Chondrocyte (in vitro differentiated cells): ENCODE measurements around the gene TGFBR3. TPM values are rescaled to one million over a fixed set of nuclear protein-coding genes. Genes with fewer than 3 reads are reported as not detected.

Experiments used
- DNase-seq: peaks from one replicate; pipeline ENCODE4 v3.0.0; 2021; ENCODE audit warnings: mixed read lengths, low spot score
- H3K27ac Mint-ChIP-seq: one replicate; pipeline ENCODE4 v1.8.0; 2021; ENCODE audit warnings: mild to moderate bottlenecking, moderate library complexity, mixed read lengths; ENCODE audit not compliant: unreplicated experiment
- H3K27me3 Mint-ChIP-seq: 2 replicates; pipeline ENCODE4 v1.8.0; 2021; ENCODE audit warnings: low read depth, mixed read lengths
- H3K36me3 Mint-ChIP-seq: 2 replicates; pipeline ENCODE4 v1.8.0; 2021; ENCODE audit warnings: low read depth, mixed read lengths
- H3K4me1 Mint-ChIP-seq: 2 replicates; pipeline ENCODE4 v1.8.0; 2021; ENCODE audit warnings: low read depth, mild to moderate bottlenecking, mixed read lengths
- H3K4me3 Mint-ChIP-seq: one replicate; pipeline ENCODE4 v1.8.0; 2021; ENCODE audit warnings: mild to moderate bottlenecking, moderate library complexity, mixed read lengths; ENCODE audit not compliant: unreplicated experiment
- H3K9me3 Mint-ChIP-seq: 2 replicates; pipeline ENCODE4 v1.8.0; 2021; ENCODE audit warnings: low read depth, mixed read lengths
- CTCF ChIP-seq: fragments of 200-600 bp; sonication (generic); IDR thresholded peaks from 2 replicates; pipeline ENCODE4 v1.5.0; 2021; ENCODE audit warnings: antibody characterized with exemption, mild to moderate bottlenecking, moderate library complexity
- total RNA-seq: library from RNA; stranded (reverse); gene quantifications from 3 replicates; pipeline ENCODE4 v1.2.1, GENCODE V29; 2021

The TGFBR3 gene
- total RNA-seq, 1 donor from 2014 or later = 1.4 TPM

GRCh38 chr1:91828583-91829281 is 57.2 kb downstream of the TGFBR3 start:
- H3K27ac Mint-ChIP-seq = no peak overlapping the region
- TF ChIP-seq CTCF = no peak
- H3K27me3 Mint-ChIP-seq = no peaks in the 10 kb centered on the region
- H3K9me3 Mint-ChIP-seq = no peaks in the 10 kb centered on the region
- H3K36me3 Mint-ChIP-seq = peaks cover 1% of the 10 kb centered on the region
- no peak overlapping the region for H3K4me3 Mint-ChIP-seq
- peaks cover 10% of the 10 kb centered on the region for H3K4me1 Mint-ChIP-seq
- no peak for DNase-seq

- no peak for DNase-seq
- Mint-ChIP-seq H3K27ac (no peak overlapping the region), H3K4me3 (no peak overlapping the region), H3K27me3 (no peaks in the 10 kb centered on the region), H3K9me3 (no peaks in the 10 kb centered on the region), H3K4me1 (peaks cover 9% of the 10 kb centered on the region), H3K36me3 (peaks cover 1% of the 10 kb centered on the region)
- no peak for TF ChIP-seq CTCF
Observed at GRCh38 chr1:91827459-91828321, 58.3 kb downstream of the TGFBR3 start.

GRCh38 chr1:91827087-91827458 is 58.9 kb downstream of the TGFBR3 start:
- Mint-ChIP-seq H3K9me3 (no peaks in the 10 kb centered on the region), H3K27ac (no peak overlapping the region), H3K4me3 (no peak overlapping the region)

GRCh38 chr1:91826649-91827048 is 59.3 kb downstream of the TGFBR3 start:
- Mint-ChIP-seq H3K36me3 (peaks cover 1% of the 10 kb centered on the region), H3K27me3 (no peaks in the 10 kb centered on the region), H3K27ac (no peak overlapping the region), H3K4me3 (no peak overlapping the region), H3K9me3 (no peaks in the 10 kb centered on the region), H3K4me1 (peaks cover 9% of the 10 kb centered on the region)
- no peak for TF ChIP-seq CTCF
- DNase-seq = no peak

More at GRCh38 chr1:91827087-91827458, 58.9 kb downstream of the TGFBR3 start:
- Mint-ChIP-seq H3K4me1 (peaks cover 9% of the 10 kb centered on the region), H3K27me3 (no peaks in the 10 kb centered on the region), H3K36me3 (peaks cover 1% of the 10 kb centered on the region)
- TF ChIP-seq CTCF = no peak
- DNase-seq = no peak

GRCh38 chr1:91826248-91826647 is 59.7 kb downstream of the TGFBR3 start:
- no peaks in the 10 kb centered on the region for H3K9me3 Mint-ChIP-seq
- TF ChIP-seq CTCF = no peak
- H3K4me3 Mint-ChIP-seq = no peak overlapping the region
- no peak overlapping the region for H3K27ac Mint-ChIP-seq
- H3K36me3 Mint-ChIP-seq = peaks cover 1% of the 10 kb centered on the region
- peaks cover 9% of the 10 kb centered on the region for H3K4me1 Mint-ChIP-seq
- no peaks in the 10 kb centered on the region for H3K27me3 Mint-ChIP-seq
- no peak for DNase-seq
